Neural progenitor cell (in vitro differentiated cells): ENCODE results near the gene ADM.

Experiments used
- EZH2 ChIP-seq: fragments of 200-600 bp; sonication (generic); IDR thresholded peaks from 2 replicates; pipeline ENCODE4 v1.6.1; 2017; ENCODE audit warnings: antibody characterized with exemption, mild to moderate bottlenecking, moderate library complexity
- TF ChIP-seq, protein P1 (sequence below): fragments of 200-600 bp; sonication (generic); IDR thresholded peaks from 2 replicates; pipeline ENCODE4 v1.5.1; 2017; ENCODE audit warnings: antibody characterized with exemption, mild to moderate bottlenecking

DNA sequence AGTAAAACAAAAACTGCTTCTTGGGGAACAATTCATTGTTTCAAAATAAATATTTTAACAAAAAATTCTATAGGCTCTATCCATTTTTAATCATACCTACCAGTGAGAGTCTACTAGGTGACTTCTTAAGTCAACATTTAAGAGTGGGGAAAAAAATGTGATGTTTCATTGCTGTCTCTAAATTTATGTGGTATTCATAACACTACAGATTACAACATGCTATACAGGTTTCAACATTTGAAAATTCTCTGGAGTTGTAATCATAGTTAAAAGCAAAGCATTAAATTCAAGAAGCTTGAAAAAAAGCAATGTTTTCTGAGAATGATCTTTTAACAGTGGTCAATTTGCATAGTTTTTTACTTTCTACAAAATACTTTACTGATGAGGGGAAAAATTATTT, 29.2 kb upstream of the ADM start:
- TF ChIP-seq, protein P1, sequence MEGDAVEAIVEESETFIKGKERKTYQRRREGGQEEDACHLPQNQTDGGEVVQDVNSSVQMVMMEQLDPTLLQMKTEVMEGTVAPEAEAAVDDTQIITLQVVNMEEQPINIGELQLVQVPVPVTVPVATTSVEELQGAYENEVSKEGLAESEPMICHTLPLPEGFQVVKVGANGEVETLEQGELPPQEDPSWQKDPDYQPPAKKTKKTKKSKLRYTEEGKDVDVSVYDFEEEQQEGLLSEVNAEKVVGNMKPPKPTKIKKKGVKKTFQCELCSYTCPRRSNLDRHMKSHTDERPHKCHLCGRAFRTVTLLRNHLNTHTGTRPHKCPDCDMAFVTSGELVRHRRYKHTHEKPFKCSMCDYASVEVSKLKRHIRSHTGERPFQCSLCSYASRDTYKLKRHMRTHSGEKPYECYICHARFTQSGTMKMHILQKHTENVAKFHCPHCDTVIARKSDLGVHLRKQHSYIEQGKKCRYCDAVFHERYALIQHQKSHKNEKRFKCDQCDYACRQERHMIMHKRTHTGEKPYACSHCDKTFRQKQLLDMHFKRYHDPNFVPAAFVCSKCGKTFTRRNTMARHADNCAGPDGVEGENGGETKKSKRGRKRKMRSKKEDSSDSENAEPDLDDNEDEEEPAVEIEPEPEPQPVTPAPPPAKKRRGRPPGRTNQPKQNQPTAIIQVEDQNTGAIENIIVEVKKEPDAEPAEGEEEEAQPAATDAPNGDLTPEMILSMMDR = no peak
- TF ChIP-seq EZH2 = no peak
